OCI-M2 (cell line): ENCODE measurements around the gene PDK2.

ENCODE experiments used
- DNase-seq: peaks from one replicate; lab custom pipeline; 2025; ENCODE audit not compliant: unreplicated experiment; lab: John Stamatoyannopoulos, UW

PDK2 gene

GRCh38 chr17:50114849-50115357 lies 19.8 kb downstream of the PDK2 start:
- no peak for DNase-seq

- DNase-seq, result no peak
These were observed 20.6 kb downstream of the PDK2 start for GRCh38 chr17:50115756-50116155.

GRCh38 chr17:50117202-50118051 lies 22.3 kb downstream of the PDK2 start:
- DNase-seq, result no peak

GRCh38 chr17:50118076-50118827 lies 23.1 kb downstream of the PDK2 start:
- no peak for DNase-seq

GRCh38 chr17:50118828-50119218 lies 23.7 kb downstream of the PDK2 start:
- DNase-seq, result no peak

- DNase-seq, result no peak
These were observed 25.5 kb downstream of the PDK2 start for GRCh38 chr17:50120475-50121253.

GRCh38 chr17:50122945-50123344 lies 27.8 kb downstream of the PDK2 start:
- DNase-seq, result no peak

- no peak for DNase-seq
These were observed 28.6 kb downstream of the PDK2 start for GRCh38 chr17:50123649-50124349.

- no peak for DNase-seq
These were observed 30.4 kb downstream of the PDK2 start for GRCh38 chr17:50125420-50125997.

- no peak for DNase-seq
These were observed 32.7 kb downstream of the PDK2 start for GRCh38 chr17:50127697-50128361.

- DNase-seq, result no peak
These were observed 33.5 kb downstream of the PDK2 start for GRCh38 chr17:50128441-50129352.

GRCh38 chr17:50129353-50129727 lies 34.2 kb downstream of the PDK2 start:
- DNase-seq, result no peak

GRCh38 chr17:50129728-50130558 lies 34.8 kb downstream of the PDK2 start, which contains the start of gene SAMD14:
Gene SAMD14, minus strand, starts transcription at chr17:50130160. Its CDS starts 5,201 bp downstream, at chr17:50124959.
- no peak for DNase-seq

GRCh38 chr17:50130559-50131305 lies 35.6 kb downstream of the PDK2 start:
- no peak for DNase-seq

- DNase-seq, result no peak
These were observed 37.1 kb downstream of the PDK2 start for GRCh38 chr17:50132104-50132794.

- no peak for DNase-seq
These were observed 38.0 kb downstream of the PDK2 start for GRCh38 chr17:50133028-50133768.
